Measurements from ENCODE around the gene PSRC1. TPM values are rescaled to one million over a fixed set of nuclear protein-coding genes. Genes with fewer than 3 reads are reported as not detected.

Gene PSRC1
- polyA plus RNA-seq, 1 experiment = 25.9 TPM

DNA sequence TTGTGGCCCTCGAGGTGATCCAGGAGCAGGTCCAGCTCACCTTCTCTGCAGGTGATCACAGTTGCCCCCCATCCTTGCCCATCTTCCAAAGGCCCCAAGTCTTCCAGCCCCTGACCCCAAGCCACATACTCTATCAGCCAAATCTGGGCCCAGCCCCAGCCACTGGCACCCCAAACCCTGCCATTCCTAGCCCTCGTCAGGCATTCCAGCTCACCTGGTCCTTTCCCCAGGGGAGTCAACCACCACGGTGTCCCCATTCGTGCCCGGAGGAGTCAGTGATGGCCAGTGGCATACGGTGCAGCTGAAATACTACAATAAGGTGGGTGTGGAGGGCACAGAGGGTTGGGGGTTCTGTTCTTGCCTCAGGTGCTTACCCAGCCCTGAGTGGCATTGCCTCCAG lies 21.4 kb downstream of the PSRC1 start:
- no peaks in the 10 kb centered on the region for H3K27me3 ChIP-seq (ENCODE audit: control insufficient read depth, insufficient read depth, low read length)
- H3K36me3 ChIP-seq (ENCODE audit: control insufficient read depth, insufficient read depth, low read length) = no peaks in the 10 kb centered on the region; the same call in none of the 2 replicates
- POLR2A ChIA-PET = no interaction called here
- TF ChIP-seq, protein P1, sequence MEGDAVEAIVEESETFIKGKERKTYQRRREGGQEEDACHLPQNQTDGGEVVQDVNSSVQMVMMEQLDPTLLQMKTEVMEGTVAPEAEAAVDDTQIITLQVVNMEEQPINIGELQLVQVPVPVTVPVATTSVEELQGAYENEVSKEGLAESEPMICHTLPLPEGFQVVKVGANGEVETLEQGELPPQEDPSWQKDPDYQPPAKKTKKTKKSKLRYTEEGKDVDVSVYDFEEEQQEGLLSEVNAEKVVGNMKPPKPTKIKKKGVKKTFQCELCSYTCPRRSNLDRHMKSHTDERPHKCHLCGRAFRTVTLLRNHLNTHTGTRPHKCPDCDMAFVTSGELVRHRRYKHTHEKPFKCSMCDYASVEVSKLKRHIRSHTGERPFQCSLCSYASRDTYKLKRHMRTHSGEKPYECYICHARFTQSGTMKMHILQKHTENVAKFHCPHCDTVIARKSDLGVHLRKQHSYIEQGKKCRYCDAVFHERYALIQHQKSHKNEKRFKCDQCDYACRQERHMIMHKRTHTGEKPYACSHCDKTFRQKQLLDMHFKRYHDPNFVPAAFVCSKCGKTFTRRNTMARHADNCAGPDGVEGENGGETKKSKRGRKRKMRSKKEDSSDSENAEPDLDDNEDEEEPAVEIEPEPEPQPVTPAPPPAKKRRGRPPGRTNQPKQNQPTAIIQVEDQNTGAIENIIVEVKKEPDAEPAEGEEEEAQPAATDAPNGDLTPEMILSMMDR (IDR thresholded peaks at IDR 0.05; ENCODE audit: insufficient read depth, low read depth, low read length) = no peak
- CTCF ChIA-PET = interaction anchor here (0.7 to 1.5 kb wide), 3 partner anchors 60 to 138 kb away, joined by 3 to 5 read pairs (median 3); no protein-coding TSS in a partner anchor
- H3K4me3 ChIP-seq (ENCODE audit: low read depth, low read length) = no peak overlapping the region
- DNase-seq (ENCODE audit: low read depth) = no peak

DNA sequence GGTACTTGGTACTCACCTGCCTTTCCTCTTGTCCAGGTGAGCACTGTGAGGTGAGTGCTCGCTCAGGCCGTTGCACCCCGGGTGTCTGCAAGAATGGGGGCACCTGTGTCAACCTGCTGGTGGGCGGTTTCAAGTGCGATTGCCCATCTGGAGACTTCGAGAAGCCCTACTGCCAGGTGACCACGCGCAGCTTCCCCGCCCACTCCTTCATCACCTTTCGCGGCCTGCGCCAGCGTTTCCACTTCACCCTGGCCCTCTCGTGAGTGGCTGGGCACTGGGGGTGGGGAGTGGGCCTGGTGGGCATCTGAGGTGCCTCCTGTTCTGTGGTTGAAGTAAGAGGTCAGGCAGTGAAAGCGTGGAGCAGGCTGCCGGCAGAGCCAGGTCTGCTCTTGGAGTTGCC lies 21.9 kb downstream of the PSRC1 start:
- no peak for DNase-seq (ENCODE audit: low read depth)
- no peaks in the 10 kb centered on the region for H3K27me3 ChIP-seq (ENCODE audit: control insufficient read depth, insufficient read depth, low read length)
- H3K4me3 ChIP-seq (ENCODE audit: low read depth, low read length) = no peak overlapping the region
- ChIA-PET POLR2A (no interaction called here), CTCF (interaction anchor here (0.7 to 1.5 kb wide), 3 partner anchors 60 to 139 kb away, joined by 3 to 5 read pairs (median 3); no protein-coding TSS in a partner anchor)
- H3K36me3 ChIP-seq (ENCODE audit: control insufficient read depth, insufficient read depth, low read length) = no peaks in the 10 kb centered on the region; the same call in none of the 2 replicates
- TF ChIP-seq, protein P1 (IDR thresholded peaks at IDR 0.05; ENCODE audit: insufficient read depth, low read depth, low read length) = no peak

DNA sequence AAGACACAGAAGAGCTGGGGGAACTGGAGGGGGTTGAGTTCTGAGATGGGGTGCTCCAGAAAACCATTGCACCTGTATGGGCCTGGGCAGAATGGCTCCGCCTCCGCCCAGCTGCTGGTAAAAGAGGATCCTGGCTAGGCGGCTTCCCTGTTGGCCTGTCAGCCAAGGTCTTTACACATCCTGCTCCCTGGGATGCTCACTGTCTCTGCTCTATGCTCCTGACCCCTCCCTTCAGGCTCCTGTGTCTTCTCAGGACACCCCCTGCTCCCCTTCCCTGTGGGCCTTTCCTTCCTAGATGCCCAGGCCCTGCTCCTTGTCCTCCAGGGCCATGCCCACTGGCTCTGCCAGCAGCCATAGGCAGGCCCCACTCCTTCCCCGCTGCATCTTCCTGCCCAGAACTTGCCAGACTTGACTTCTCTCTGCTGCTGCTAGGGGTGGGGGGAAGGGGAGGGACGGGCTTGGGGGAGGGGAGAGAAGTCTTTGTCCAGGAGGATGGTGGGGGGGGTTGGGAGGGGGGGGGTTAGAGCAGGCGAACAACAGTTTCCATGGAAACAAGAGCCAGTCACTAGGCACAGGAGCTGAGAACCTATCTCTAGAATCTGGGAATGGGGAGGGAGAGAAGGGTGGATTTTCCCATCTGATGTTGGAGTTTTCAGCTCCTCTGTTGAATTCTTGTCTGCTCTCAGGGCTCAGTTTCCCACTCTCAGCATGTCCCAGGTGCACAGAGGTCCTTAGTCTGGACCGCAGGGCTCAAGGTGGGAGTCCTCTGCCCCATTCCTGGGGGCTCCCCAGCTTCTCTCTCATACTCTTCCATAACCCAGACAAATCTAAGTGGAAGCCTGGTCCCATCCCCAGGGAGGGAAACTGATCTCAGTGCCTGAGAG lies 23.0 kb downstream of the PSRC1 start:
- TF ChIP-seq, protein P1 (IDR thresholded peaks at IDR 0.05; ENCODE audit: insufficient read depth, low read depth, low read length) = no peak
- H3K27me3 ChIP-seq (ENCODE audit: control insufficient read depth, insufficient read depth, low read length) = no peaks in the 10 kb centered on the region
- CTCF ChIA-PET = interaction anchor here (1.0 to 1.5 kb wide), 5 partner anchors 9 to 273 kb away, joined by 3 to 4 read pairs (median 3); no protein-coding TSS in a partner anchor
- no peak overlapping the region for H3K4me3 ChIP-seq (ENCODE audit: low read depth, low read length)
- POLR2A ChIA-PET = no interaction called here
- DNase-seq (ENCODE audit: low read depth) = no peak
- H3K36me3 ChIP-seq (ENCODE audit: control insufficient read depth, insufficient read depth, low read length) = no peaks in the 10 kb centered on the region; the same call in none of the 2 replicates

DNA sequence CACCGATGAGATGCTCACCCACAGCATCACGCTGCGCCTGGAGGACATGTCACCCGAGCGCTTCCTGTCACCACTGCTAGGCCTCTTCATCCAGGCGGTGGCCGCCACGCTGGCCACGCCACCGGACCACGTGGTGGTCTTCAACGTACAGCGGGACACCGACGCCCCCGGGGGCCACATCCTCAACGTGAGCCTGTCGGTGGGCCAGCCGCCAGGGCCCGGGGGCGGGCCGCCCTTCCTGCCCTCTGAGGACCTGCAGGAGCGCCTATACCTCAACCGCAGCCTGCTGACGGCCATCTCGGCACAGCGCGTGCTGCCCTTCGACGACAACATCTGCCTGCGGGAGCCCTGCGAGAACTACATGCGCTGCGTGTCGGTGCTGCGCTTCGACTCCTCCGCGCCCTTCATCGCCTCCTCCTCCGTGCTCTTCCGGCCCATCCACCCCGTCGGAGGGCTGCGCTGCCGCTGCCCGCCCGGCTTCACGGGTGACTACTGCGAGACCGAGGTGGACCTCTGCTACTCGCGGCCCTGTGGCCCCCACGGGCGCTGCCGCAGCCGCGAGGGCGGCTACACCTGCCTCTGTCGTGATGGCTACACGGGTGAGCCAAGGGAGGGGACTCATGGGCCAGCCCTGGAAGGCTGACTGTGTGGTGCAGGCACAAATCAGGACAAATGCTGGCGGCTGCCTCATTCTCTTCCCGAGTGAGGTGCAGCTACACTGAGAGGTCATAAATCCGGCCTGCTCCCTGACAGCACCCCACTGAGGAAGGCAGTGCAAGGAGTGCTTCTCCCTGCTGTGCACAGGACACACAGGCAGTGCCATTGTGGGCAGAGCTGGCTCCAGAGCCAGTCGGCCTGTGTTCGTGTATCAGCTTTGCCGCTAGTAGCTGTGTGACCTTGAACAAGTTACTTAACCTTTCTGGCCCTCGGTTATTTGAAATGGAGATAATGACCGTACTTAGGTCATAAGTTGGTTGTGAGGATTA lies 24.2 kb downstream of the PSRC1 start:
- no peak overlapping the region for H3K4me3 ChIP-seq (ENCODE audit: low read depth, low read length)
- POLR2A ChIA-PET = no interaction called here
- no peak for DNase-seq (ENCODE audit: low read depth)
- no peaks in the 10 kb centered on the region for H3K36me3 ChIP-seq (ENCODE audit: control insufficient read depth, insufficient read depth, low read length)
- TF ChIP-seq, protein P1 (IDR thresholded peaks at IDR 0.05; ENCODE audit: insufficient read depth, low read depth, low read length) = no peak
- CTCF ChIA-PET = interaction anchor here (1.0 to 1.5 kb wide), 4 partner anchors 10 to 274 kb away, joined by 3 to 4 read pairs (median 3); no protein-coding TSS in a partner anchor
- H3K27me3 ChIP-seq (ENCODE audit: control insufficient read depth, insufficient read depth, low read length) = no peaks in the 10 kb centered on the region

Measured in BJ (cell line).